GM04504 (cell line): Measurements from ENCODE around the gene SURF4.
"Not testable (repeated sequence)": the region's sequence is repeated elsewhere in the genome, so short reads cannot be mapped to it uniquely, and the experiment has no call there.

Experiments
- DNase-seq: peaks from one replicate; pipeline ENCODE4 v3.0.0-alpha.2; 2012; ENCODE audit warnings: low read depth

Gene SURF4

GRCh38 chr9:133397370-133397769 lies 21.5 kb upstream of the SURF4 start:
- DNase-seq = no peak

GRCh38 chr9:133396952-133397351 lies 21.1 kb upstream of the SURF4 start:
- no peak for DNase-seq

GRCh38 chr9:133394687-133395271 lies 18.9 kb upstream of the SURF4 start:
- no peak for DNase-seq

- no peak for DNase-seq
These were observed 17.5 kb upstream of the SURF4 start for GRCh38 chr9:133393399-133393798.

DNA sequence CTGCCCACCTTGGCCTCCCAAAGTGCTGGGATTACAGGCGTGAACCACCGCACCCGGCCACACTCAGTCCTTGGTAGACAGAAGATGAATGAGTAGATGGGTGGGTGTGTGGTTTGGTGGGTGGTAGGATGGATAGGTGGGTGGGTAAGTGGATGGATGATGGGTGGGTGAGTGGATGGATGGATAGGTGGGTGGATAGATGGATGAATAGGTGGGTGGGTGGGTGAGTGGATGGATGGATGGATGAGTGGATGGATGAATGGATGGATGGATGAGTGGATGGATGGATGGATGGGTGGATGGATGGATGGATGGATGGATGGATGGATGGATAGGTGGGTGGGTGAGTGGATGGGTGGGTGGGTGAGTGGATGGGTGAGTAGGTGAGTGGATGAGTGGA lies 16.4 kb upstream of the SURF4 start:
- not testable (repeated sequence) for DNase-seq

DNA sequence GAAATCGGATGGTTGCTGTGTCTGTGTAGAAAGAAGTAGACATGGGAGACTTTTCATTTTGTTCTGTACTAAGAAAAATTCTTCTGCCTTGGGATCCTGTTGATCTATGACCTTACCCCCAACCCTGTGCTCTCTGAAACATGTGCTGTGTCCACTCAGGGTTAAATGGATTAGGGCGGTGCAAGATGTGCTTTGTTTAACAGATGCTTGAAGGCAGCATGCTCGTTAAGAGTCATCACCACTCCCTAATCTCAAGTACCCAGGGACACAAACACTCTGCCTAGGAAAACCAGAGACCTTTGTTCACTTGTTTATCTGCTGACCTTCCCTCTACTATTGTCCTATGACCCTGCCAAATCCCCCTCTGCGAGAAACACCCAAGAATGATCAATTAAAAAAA lies 15.6 kb upstream of the SURF4 start:
- DNase-seq = not testable (repeated sequence)

- no peak for DNase-seq
These were observed 14.9 kb upstream of the SURF4 start for GRCh38 chr9:133390713-133391112.

DNA sequence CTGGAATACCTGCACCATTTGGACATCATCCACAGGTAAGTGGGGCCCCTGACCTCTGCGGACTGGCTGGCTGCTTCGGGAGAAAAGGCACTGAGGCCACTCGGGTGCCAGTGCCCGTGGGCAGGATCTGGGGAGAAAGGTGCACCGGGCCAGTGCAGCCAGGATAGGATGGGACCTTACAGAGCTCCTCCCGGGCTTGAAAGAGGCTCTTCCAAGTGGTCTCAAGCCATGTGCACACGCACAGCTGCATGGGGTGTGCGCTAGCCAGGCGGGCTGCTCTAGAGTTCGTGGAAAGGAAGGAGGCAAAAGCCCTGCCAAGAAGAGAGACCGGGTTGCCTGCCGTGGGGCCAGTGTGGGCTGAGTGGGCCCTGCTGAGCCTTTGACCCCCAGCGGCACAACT lies 13.7 kb upstream of the SURF4 start:
- DNase-seq = no peak

DNA sequence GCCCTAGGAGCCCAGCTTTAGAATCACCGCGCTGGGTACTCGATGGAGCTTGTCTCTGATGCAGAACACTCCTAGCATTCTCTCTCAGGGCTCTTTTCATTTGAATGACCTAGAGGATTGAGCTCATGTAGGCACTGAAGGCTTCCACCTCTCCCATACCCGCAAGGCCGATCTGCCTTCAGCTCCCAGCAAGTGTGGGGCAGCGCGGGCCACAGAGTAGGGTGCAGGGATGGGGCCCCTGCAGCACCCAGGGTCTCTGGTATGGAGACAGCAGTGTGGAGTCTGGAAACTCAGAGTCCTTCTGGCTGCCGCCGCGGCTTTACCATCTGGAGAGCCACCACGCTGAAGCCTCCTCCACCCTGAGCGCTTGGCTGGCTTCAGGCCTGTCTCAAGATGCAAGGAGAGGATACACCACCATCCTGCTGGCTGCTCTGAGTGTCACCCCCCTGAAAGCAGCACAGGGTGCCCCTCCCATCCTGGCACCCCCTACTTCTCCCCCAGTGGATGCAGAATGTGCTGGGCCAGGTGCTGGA lies 13.2 kb upstream of the SURF4 start:
- no peak for DNase-seq

DNA sequence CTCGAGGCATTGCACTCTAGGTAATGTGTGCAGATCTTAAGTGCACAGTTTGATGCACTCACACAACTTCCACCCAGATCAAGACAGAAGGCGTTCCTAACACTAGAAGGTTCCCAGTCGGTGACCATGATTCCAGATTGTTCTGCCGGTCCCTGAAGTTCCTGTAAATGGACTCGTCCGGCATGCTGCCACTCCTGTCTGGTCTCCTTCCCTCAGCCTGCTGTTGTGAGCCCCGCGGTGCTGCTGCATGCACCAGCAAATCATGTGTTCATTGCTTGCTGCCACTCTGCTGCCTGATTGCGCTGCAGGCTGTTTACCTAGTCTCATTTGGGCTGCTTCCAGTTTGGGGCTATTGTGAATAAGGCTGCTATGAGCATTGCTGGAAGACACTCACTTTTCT lies 11.8 kb upstream of the SURF4 start:
- no peak for DNase-seq

GRCh38 chr9:133386338-133386737 lies 10.5 kb upstream of the SURF4 start:
- no peak for DNase-seq

GRCh38 chr9:133385452-133385851 lies 9.6 kb upstream of the SURF4 start:
- DNase-seq = no peak

DNA sequence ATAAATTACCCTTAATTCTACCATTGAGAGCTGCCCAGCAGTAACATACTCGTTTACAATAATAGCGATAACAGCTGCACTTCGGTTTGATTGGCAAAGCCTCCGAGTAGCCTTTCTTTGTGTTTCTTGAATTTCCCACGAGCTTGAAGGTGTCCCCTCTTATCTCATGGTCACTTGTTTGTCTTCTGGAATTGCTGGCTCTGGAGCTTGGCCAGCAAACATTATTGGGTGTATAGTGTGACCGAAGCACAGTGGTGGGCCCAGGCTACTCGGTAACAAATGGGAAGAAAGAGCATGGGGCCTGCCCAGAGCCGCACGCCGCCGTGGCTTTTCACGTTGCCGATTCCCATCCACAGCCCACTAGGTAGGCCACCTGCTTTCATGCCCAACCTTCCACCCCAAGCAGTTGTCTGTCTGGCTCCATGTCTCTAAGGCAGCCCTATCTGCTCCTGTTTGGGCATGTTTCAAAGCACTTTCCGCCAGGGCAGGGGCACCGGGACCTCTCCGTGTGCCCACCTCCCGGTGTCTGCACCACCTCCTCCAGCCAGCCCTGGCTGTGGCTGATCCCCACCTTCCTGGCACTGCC lies 9.0 kb upstream of the SURF4 start:
- no peak for DNase-seq

GRCh38 chr9:133383438-133383837 lies 7.6 kb upstream of the SURF4 start:
- DNase-seq = no peak

- no peak for DNase-seq
These were observed 6.8 kb upstream of the SURF4 start for GRCh38 chr9:133382507-133383141.

DNA sequence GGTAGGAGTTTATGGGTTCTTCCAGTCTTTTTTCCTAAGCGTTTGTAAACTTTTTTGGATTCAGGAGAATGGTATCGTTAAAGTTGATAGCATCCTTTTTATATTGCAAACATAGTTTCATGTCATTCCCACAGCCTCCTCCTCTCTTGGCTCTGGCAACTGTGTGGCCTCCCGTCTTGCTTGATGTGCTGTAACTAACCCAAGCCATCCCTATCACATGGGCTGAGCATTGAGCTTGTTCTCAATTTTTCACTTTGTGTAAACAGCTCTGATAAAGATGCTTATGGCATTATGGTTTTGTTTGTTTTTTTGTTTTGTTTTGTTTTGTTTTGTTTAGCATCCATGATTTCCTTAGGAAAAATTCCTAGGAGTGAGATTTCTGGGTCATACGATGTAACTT lies 4.9 kb upstream of the SURF4 start:
- DNase-seq = no peak

GRCh38 chr9:133379153-133380086 lies 3.6 kb upstream of the SURF4 start:
- DNase-seq = no peak

GRCh38 chr9:133378408-133378962 lies 2.6 kb upstream of the SURF4 start:
- no peak for DNase-seq

- peak; percentile 77 for DNase-seq
These were observed 1.9 kb upstream of the SURF4 start for GRCh38 chr9:133377721-133378216.

- not testable (repeated sequence) for DNase-seq
These were observed 1.4 kb upstream of the SURF4 start for GRCh38 chr9:133377280-133377679.

GRCh38 chr9:133375116-133375723 lies 640 bp downstream of the SURF4 start:
- DNase-seq = no peak
